Kidney tubule cell (primary cell): ENCODE results near the gene FAM120AOS.

Source experiments
- DNase-seq: peaks from one replicate; pipeline ENCODE4 v3.0.0-alpha.2; 2018; ENCODE audit warnings: low spot score

Gene FAM120AOS

DNA sequence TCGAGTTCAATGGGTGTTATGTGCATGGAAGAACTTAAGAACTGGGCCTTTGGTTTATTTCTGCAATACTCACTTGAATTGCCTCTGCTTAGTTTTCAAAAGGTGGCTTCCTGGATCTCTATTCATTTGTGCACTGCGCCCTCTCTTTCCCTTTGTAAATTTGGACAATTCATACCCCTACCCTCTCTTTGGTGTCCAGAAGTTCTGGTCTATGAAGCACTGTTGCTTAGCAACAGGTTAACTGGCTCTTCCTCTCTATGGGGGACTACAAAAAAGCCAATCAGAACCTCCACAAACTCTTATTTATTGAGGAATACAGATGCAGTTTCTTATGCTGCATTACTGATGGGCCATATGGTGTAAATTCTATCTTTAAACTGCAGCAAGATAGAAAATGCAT, 15.4 kb downstream of the FAM120AOS start:
- DNase-seq, result no peak

DNA sequence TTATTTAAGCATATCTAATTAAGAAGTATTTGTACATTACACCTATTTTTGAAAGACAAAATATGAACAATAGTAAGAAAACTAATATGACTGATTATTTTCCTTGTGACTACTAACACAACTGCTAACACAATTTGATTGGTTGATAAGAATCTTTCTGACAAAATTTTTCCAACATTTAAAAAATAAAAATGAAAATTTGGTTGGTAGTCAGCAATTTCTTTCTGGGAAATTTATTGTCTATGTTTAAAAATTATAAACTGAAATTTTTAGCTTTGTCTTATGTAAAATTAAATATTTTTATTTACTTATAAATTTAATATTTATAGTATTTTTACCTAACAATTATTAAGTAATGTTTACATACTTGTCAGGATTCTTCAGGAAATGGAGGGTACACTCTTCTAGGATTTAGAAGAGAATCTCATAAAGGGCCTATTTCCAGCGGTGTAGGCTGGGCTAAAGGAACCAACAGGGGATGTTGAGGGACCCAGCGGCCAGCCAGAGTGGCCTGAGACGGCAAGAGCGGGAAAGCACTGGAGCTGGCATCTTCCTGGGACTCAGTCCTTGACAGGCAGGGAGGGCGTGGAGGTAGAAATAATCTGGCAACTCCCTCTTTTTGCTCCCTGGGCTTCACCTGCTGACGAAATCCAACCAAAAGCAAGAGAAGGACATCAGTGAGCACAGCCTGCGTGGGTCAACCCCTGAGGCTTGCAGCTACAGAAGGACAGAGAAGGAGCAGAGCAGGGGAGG, 16.6 kb downstream of the FAM120AOS start:
- DNase-seq, result no peak

DNA sequence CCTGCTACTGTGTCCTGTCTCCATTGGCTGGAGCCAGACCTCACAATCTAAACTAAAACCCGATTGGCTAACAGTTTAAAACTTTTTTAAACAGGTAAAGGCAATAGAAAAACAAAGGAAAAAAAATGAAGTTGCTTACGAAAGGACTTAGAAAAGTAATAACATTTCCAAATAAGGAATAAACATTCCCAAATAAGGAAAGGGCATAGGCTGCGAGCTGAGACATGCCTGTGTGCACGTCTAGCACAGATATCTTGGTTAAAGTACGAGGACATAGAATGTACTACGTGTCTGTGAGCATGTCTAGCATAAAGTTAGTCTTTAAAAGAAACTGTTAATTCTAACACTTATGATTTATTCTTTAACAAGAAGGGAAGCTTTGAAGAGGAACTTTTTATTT, 17.2 kb downstream of the FAM120AOS start:
- DNase-seq, result no peak

DNA sequence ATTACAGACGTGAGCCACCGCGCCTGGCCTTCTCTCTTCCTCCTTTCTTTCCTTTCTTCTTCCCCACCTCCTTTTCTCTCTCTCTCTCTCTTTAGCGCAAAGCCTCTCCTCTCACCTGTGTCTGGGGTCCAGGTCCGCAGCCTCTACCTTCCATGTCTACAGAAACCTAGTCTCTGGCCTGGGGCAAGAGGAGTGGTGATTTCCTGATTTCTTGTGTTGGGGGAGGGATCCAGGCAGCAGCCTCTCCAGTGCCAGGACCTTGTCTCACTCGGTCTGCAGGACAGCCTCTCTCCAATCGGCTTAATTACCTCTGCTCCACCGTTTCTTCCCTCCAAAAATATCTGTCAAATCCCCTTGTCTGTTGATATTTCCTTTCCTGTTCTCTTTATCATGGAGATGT, 18.0 kb downstream of the FAM120AOS start:
- no peak for DNase-seq

DNA sequence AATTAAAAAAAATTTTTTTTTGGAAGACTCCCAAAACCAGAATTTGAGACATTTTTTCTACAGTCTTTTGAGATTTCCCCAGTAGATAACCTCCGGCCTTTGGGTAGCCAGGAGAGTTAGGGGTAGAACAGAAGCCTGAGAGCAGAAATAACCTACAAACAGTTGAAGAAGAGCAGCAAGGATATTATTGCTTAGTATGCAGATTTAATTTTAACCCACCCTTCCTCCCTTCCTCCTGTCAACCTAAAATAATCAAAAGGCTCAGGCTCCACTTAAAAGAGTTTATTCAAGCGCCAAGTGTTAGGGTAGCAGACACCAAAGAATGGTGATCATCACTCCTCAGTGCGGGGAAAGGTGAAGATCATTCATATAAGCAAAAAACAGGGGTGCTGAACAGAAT, 19.3 kb downstream of the FAM120AOS start:
- DNase-seq, result no peak

DNA sequence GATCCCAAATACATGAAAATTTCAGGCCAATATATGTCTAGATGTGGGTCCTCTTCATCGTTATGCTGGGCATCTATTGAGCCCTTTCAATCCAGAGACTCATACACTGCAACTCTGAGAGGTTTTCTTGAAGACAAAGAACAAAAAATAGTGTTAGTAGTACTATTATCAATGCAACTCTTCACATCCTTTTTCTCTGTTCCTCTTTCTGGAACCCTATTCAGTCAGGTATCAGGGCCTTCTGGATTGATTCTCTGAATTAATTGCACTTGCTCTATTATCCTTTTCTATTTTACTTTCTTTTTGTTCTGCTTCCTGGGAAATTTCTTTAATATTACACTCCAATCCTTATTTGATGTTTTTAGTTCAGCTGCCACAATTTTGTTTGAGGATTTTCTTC, 20.4 kb downstream of the FAM120AOS start:
- no peak for DNase-seq

DNA sequence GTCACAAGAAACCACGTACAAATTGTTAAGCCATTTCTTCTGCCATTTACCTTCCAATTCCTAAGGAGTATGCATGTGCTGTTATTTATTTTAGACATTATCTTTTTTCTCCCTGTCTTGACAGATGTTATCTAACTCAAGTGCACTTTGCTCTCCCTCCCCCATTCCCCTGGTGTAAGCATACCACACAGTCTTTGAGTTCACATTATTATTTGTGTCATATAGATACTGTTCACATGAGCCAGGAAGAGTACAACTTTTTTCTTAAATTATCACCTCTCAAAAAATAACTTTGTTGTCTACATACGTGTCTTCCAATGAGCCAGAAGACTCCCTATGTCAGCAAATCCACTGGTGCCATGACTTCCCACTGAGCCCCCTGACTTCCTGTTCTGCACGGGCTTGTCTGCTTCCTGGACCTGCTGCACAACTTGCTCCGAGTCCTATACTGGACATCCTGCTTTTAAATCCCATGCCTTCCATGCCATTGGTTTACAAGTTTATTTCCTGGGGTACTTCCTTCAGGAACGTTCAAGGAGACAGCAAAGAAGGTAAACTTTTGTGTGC, 21.8 kb downstream of the FAM120AOS start:
- DNase-seq, result no peak

DNA sequence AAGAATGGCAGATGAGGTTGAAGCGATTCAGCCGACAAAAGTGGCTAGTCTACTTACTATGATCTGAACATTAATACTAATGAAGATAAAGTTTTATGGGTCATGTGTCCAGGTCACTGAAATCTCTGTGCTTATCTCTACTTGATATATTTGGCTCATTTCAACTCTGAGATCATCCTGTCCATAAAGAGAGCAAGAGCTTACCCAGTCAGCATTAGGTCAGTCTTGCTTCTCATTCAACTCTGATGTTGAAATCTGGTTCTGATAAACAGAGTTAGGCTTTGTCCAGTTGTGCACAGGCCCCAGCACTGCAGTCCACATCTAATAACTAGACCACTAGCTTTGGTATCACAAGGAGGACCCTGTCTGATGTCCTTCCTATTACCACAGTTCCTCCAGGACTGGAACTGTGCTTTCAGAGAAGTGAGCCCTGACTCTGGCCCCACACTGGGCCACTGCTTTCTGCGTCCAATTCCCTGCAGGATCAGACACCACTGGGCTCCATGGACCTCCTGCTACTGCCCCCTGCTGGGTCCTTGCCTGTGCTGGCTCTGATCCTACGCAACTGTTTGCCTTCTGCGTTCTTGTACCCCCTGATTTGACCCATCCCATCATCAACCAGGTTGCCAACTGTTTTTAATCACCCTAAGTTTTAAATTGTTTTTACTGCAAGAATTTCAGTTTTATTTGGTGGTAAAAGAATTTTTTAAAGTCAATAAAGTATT, 25.6 kb downstream of the FAM120AOS start:
- no peak for DNase-seq

DNA sequence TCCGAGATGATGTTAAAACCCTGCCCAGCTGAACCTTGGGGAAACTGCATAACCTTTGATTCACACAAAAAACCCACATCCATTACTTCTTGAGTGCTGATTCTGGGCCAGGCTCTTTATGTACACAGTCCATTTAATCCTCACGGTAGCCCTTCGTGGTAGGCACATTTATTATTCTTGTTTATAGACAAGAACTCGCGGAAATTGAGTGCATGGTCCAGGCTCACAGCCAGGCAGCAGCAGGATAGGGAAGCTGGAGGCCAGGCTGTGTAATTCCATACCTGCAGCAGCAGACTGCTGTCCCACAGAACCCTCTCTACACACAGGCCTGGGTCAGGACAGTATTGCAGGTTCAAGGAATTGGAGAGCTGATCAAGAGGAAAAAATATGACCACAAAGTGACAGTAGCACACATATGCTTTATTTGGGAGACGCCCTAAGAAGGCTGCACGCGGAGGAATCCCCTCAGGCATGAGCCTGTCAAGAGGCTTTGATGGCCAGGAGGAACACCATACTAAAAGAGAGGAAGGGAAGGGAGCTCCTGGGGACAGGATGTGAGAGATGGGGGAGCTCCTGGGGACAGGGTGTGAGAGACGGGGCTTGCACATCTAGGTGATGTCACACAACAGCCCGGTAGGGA, 30.3 kb downstream of the FAM120AOS start:
- DNase-seq, result no peak

DNA sequence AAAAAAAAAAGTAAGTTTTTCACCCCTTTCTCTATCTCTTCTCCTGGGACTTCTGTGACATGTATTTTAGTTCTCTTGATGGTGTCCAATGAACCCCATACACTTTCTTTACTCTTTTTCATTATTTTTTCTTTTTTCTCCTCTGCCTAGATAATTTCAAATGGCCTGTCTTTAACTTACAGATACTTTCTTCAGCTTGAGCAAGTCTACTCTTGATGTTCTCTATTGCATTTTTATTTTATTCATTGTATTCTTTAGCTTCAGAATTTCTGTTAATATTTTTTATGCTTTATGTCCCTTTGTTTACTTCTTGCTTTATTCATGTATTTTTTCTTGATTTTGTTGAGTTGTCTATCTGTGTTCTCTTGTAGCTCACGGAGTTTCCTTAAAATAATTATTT, 34.4 kb downstream of the FAM120AOS start:
- DNase-seq, result no peak

DNA sequence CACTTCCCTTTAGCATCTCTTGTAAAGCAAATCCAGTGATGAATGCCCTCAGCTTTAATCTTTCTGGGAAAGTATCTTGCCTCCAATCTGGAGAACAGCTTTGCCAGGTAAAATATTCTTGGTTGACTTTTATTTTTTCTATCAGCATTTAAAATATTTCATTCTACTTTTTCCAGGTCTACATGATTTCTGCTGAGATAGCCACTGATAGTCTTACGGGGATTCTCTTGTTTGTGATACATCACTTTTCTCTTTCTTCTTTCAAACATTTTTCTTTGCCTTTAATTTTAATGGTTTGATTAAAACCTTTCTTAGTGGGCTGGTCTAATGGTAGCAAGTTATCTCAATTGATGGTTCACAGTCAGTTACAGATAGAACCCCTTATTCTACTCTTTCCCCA, 35.8 kb downstream of the FAM120AOS start:
- DNase-seq, result no peak

DNA sequence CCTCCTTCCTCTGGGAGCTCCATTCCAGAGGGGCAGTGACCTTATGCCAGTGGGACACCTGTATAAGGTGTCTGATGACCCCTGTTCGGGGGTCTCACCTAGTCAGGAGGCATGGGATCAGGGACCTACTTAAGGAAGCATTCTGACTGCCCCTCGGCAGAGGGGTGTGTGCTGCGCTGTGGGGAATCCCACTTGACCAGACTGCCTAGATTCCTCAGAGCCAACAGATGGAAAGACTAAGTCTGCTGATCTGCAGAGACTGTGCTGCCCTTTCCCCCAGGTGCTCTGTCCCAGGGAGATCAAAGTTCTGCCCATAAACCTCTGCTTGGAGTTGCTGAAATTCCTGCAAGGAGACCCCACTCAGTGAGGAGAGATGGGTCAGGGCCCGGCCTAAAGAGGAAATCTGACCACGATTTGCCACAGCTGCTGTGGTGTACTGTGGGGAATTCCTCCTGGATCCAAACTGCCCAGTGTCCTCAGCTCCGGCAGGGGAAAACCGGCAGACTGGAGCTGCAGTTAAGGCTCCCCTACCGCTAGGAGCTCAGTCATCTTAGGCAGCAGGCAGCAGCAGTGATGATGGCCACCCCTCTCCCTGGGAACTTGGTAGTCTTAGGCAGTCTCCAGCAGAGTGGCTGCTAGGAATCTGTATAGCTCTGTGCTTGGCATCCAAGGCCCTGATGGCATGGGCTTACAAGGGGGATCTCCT, 36.7 kb downstream of the FAM120AOS start:
- DNase-seq, result no peak

DNA sequence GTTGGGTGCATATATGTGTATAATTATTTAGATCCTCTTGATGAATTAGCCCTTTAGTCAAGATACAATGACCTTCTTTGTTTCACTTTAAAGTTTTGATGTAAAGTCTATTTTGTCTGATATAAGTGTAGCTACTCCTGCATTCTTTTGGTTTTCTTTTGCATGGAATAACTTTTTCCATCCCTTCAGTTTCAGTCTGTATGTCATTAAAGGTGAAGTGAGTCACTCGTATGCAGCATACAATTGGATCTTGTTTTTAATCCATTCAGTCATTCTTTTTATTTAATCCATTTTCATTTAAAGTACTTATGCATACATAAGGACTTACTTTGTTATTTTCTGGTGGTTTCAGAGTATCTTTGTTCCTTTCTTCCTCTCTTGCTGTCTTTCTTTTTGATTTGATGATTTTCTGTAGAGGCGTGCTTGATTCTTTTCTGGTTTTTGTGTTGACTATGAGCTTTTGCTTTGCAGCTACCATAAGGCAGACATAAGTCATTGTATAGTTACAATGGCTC, 38.1 kb downstream of the FAM120AOS start:
- no peak for DNase-seq

DNA sequence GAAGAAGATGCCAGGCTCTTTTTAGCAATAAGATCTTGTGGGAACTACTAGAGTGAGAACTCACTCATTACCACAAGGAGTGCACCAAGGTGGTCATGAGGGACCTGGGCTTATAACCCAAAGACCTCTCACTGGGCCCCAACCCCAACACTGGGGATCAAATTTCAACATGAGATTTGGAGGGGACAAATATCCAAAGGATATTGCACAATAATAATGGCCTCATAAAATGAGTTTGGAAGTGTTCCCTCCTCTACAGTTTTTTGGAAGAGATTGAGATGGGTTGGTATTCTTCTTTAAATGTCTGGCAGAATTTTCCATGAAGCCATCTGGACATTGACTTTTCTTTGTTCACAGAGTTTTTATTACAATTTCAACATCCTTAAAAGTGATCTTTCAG, 39.9 kb downstream of the FAM120AOS start:
- no peak for DNase-seq

DNA sequence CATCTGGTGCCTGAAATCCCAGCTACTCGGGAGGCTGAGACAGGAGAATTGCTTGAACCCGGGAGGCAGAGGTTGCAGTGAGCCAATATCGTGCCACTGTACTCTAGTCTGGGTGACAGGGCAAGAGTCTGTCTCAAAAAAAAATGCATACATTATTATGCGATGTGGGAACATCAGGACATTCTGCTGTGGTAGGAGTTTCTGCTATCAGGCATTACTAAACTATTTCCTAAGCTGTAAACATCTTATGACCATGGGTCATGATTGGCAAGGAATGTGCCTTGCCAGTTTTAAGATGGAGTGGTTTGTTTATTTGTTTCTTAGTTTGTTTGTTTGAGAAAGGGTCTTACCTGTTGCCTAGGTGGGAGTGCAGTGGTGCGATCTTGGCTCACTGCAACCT, 47.0 kb downstream of the FAM120AOS start:
- DNase-seq, result no peak

DNA sequence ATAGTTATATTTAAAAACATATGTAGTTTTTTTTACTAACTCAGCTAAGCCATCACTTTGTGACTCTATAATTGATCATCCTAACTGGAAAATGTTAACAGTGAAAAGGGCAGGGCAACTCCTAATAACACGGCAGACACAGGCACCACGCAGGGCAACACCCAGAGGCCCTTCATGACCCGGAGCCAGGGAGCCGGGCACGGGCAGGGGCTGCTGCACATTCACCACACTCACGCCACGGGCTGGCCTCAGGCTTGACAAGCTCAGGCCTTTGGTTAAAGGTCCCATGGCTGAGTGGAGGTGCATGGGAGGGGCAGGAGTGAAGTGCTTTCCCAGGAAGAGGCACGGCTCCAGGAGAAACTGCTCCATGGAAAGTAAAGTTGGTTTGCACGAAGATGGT, 54.9 kb downstream of the FAM120AOS start:
- DNase-seq, result no peak

DNA sequence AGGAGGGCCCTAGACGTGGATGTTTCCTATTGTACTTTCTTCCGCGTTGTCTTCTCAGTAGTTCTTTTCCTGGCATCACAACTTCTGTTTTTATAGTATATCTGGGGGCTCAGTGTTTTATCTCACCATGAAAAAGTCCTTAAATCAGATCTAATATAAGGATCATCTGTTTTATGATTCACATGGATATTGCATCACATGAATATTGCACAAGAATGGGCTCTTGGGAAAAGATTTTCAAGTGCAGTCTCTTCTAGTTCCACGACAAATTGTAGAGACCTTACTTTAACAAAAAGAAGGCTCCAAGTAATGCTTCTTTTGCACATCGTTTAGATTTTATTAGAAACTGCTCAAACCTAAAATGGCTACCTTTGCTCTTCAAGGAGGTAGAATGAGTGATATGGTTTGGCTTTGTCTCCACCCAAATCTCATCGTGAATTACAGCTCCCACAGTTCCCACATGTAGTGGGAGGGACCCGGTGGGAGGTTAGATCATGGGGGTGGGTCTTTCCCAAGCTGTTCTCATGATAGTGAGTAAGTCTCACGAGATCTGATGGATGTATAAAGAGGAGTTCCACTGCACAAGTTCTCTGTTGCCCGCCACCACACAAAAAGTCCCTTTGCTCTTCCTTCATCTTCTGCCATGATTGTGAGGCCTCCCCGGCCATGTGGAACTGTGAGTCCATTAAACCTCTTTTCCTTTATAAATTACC, 55.6 kb downstream of the FAM120AOS start:
- DNase-seq, result no peak
